ENCODE results near the gene TRIM15. TPM values are rescaled to one million over a fixed set of nuclear protein-coding genes. Genes with fewer than 3 reads are reported as not detected.

Gene TRIM15
- not detected in 2 replicates for total RNA-seq

DNA sequence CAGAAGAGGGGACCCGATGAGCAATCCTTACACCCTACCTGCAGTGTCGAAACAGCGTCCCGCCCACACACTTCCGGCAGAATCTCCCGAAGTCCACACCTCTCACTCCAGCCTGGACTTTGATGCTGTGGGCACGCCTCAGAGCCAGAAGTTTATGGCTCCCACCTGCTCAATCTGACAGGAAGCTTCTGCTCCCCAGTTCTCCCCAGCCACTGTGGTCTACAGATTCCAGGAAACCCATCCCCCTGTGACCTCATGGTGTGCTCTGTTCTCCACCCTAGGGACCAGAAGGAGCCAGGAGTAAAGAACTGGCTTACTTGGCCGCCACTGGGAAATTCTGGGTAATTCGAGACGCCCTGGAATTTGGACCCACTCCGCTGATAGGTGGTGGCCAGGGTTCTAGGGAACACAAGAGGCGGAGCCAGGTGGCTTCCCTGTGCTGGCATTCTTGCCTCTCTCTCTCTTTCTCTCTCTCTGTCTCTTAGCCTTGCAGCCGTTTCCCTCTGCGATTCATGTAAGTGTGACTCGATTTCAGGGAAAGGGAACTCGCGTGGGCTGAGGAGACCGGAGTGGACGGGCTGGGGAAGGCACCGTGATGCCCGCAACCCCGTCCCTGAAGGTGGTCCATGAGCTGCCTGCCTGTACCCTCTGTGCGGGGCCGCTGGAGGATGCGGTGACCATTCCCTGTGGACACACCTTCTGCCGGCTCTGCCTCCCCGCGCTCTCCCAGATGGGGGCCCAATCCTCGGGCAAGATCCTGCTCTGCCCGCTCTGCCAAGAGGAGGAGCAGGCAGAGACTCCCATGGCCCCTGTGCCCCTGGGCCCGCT, at the start of gene TRIM15:
Gene TRIM15, plus strand, starts transcription at position 457 of the 828 bp plus-strand sequence. Its CDS starts 139 bp downstream, at position 596.

DNA sequence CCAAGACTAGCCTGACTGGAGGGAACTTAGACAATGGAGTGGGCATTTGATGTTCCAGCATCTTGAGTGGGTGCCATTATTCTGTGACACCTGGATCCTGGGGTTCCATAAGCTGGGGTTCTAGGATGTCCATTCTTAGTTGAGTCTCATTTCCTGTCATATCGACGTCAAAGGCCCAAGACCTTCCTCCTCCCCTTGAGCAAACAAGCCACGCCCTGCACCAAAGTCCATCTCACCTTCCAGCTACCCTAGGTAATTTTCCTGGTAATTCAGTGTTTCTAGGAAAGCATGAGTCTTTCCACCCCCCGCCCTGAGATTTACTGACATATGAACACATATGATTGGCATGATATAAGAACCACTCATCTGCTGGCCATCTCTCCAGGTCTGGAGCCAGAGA, 27.6 kb upstream of the TRIM15 start, which contains the start of gene TRIM40:
Gene TRIM40, plus strand, starts transcription at position 384 of the 400 bp plus-strand sequence. CDS start 897 bp downstream, outside the sequence.

DNA sequence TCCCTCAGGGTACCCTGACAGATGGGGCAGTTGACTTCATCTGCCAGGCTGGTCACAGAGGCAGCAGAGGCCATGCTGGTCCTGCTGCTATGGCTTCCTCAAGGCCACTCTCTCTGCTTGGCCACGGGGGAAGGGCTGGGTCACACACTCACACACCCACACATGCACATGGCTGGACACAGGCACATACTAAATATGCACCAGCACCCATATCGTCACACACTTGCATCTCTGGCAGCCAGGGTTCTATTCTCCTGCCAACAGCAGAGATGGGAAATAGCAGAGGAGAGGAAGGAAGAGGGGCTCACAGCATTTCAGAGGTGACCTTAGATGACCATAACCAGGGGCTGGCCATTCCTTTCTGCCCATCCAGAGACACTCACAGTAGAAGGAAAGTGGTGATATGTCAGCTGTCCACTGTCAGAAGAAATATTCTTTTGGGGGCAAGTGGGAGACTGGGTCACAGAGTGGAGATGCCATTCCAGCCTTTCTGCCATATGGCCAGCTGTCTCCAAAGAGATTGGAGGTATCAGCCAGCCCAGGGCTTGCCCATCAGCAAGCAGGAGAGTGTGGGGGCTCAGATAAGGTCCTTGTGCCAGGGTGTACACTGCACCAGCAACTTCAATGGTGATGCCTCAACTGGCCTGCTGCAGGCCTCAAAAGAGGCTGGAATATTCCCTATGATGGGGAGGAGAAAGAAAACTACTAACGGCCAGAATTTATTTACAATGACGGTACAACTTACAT, 2.4 kb upstream of the TRIM15 start, which contains the start of gene TRIM10:
Gene TRIM10, minus strand, starts transcription at position 427 of the 747 bp plus-strand sequence. Its CDS starts 353 bp downstream, at position 74.

DNA sequence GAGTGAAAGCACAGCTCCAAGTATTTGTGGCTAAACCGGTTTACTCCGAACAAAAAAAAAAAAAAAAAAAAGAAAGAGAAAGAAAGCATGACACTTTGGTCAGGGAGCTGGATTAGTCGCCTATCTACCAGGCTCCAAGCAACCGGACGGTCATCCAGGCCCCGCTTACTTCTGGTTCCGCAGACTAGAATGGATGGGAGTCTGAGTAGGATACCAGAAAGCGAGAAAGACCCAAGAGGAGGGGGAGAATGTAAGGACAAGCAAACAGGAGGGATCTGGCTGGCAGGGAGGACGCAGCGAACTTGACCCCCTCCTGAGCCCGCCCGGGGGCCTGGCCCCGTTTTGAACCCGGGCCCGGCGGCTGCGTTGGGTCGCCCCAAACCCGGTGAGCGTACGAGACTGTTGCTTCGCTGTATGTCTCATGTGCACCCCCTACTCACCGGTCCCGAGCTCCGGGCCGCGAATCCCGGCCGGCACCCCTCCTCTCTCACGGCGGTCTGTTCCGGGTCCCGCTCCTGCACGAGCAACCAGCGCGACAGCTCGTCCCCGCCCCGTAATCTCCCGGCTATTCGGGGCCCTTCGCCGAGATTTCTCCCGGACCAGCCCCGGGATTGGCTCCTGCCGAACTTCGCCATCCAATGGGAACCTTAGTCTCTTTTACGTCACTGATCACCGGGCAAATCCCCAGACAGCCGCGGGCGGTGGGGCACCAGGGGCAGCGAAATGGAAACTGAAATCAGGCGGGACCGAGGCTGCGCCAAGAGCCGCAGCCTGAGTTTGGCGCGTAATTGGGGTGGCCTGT, 49.7 kb downstream of the TRIM15 start, which contains the start of gene TRIM26:
Gene TRIM26, minus strand, starts transcription at position 542 of the 802 bp plus-strand sequence. CDS start 14,303 bp downstream, outside the sequence.

Small RNA genes lying within 50 kb of the gene (small RNA-seq; reads per million reads assigned to genes)
- gene RF00554: not detected

Other genes with a start within 250 kb of the TRIM15 start
- gene HLA-A, start 221.0 kb upstream of the TRIM15 start, total RNA-seq: 132 and 322 TPM in 2 replicates
- gene POLR1H, start 102.3 kb upstream of the TRIM15 start, total RNA-seq: 23.1 and 24.6 TPM in 2 replicates
- gene PPP1R11, start 96.3 kb upstream of the TRIM15 start, total RNA-seq: 37.9 and 41.6 TPM in 2 replicates
- not detected in 2 replicates for gene RNF39, start 87.8 kb upstream of the TRIM15 start, total RNA-seq
- not detected in 2 replicates for gene TRIM31, start 50.5 kb upstream of the TRIM15 start, total RNA-seq
- gene TRIM40, start 27.4 kb upstream of the TRIM15 start, total RNA-seq: not detected in 2 replicates
- gene TRIM10, start 2.3 kb upstream of the TRIM15 start, total RNA-seq: not detected in 2 replicates
- 33.8 and 35.0 TPM in 2 replicates for gene TRIM26, start 49.9 kb downstream of the TRIM15 start, total RNA-seq
- gene TRIM39, start 163.4 kb downstream of the TRIM15 start, total RNA-seq: 11.6 and 12.8 TPM in 2 replicates
- 15.5 and 16.5 TPM in 2 replicates for gene RPP21, start 181.6 kb downstream of the TRIM15 start, total RNA-seq